ENCODE data around the gene TNFRSF19.

Gene TNFRSF19

DNA sequence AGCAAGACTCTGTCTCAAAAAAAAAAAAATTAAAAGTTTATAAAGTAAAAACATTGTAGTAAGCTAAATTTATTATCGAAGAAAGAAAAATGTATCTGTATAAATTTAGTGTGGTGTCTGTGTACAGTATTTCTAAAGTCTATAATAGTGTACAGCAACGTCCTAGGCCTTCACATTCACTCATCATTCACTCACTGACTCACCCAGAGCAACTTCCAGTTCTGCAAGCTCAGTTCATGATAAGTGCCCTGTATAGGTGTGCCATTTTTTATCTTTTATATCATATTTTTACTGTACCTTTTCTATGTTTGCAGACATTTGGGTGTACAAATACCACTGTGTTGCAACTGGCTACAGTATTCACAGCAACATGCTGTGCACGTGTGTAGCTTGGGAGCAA, 118.1 kb downstream of the TNFRSF19 start:
- DNase-seq, result no peak

DNA sequence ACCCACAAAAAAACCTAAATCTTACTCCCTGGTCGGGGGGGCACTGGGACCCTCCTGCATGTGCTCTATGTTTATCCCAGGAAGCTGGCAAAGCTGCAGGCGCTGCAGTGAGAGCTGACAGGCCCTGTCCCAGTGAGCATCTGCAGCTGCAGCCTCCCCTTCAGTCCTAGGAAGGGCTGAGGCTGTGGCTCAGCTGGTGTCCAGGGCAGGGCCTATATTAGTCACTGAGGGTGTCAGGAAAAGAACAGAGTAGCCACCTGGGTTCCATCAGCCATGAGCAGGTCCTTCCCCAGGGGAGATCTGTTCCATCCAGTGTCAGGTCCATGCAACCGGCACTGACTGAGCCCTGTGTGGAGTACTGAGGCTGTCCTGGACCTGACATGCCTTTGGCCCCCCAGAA, 120.5 kb downstream of the TNFRSF19 start:
- DNase-seq, result no peak

DNA sequence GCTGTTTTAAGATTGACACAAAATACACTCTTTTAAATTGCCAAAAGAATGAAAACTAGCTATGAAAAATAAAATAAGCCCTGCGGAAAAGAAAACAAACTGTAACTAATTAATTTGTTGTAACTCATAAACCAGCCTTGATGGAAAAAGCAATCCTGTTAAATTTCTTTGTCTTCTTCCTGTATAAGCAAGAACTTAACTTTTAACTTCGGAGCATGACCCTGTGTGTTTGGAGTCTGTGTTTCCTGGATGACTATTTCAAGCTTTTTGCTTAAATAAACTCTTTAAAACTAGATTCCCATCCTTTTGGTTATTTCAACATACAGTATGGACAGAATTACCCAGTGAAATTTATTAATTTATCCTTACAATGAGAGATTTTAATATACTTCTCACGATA, 122.6 kb downstream of the TNFRSF19 start:
- DNase-seq, result no peak

- DNase-seq, result no peak
These were observed 125.0 kb downstream of the TNFRSF19 start for GRCh38 chr13:23695196-23695595.

DNA sequence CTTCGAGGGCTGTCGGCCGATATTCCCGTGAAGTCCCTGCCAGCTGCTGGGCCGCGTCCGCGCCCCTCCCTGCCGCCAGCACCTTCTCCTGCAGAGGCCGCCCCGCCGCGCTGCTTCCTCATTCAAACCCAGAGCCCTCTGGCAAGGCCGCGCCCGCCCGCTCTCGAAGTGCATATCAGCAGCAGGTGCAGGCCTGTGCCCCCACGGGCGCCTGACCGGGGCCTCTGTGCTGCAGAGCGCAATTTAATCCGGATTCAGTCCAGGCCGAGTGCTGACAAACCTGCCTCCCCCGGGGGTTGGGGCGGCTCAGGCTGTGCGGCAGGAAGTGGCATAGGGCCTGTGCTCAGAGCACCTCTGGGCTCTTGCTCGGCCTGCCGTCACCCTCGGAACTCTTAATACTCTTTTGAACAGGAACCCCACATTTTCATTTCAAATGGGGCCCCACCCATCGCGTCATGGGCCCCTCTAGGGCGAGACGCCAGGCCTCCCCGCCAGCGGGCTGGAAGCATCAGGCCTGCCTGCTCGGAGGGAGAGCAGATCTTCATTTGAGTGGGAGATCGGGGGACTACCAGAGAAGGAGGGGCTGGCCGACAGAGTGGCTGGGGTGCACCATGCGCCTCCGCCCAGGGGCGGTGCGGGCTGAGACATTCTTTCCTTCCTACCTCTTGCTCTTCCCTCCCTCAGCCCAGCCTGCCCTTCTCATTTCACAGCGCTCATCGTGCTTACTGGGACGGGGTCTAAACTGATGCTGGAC, 125.7 kb downstream of the TNFRSF19 start:
- DNase-seq, result peak in 1 of 2 experiments; percentile 1

DNA sequence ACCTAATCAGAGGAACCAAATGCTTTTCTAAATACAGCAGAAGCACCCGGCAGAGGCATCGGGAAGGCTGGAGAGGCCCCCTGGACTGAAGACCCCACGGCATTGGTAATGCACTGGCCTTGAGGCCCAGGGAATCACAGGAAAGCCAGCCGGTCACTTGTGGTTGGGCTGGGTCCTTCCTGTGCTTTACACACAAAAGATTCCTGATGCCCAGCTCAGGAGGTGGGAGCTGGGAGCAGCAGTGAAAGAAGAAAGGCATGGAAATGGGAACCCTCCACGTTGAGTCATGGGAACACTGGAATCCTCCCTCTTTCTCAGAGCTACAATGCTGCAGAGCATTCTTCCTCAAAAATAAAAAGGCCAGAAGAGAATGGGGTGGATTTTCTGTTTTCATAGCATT, 126.4 kb downstream of the TNFRSF19 start:
- DNase-seq, result no peak

- DNase-seq, result no peak
These were observed 127.6 kb downstream of the TNFRSF19 start for GRCh38 chr13:23697772-23698313.

- DNase-seq, result no peak
These were observed 129.1 kb downstream of the TNFRSF19 start for GRCh38 chr13:23699271-23699670.

- no peak for DNase-seq
These were observed 131.0 kb downstream of the TNFRSF19 start for GRCh38 chr13:23701186-23701585.

- DNase-seq, result no peak
These were observed 131.4 kb downstream of the TNFRSF19 start for GRCh38 chr13:23701636-23702035.

GRCh38 chr13:23703246-23703860, 133.1 kb downstream of the TNFRSF19 start:
- no peak for DNase-seq

DNA sequence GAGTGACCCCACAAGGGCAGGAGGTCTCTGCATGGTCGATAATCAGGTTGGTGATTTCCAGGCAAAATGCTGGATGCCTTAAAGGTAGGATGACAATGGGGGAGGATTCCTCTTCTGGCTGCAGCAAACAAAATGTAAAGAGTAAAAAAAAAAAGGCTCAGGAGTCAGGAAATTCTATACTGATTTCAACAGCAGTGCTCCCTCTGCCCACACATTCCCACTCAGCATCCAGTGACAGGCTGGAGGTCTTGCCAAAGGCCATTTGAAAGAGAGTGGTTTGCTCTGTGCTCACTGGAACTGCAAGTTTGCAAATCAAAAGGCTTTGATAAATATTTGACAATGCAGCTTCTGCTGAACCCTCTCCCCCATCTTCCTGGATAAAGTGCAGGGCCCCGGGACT, 135.4 kb downstream of the TNFRSF19 start:
- no peak for DNase-seq

GRCh38 chr13:23707674-23708073, 137.5 kb downstream of the TNFRSF19 start:
- no peak for DNase-seq

- DNase-seq, result no peak
These were observed 139.3 kb downstream of the TNFRSF19 start for GRCh38 chr13:23709536-23709935.

GRCh38 chr13:23710366-23710765, 140.2 kb downstream of the TNFRSF19 start:
- DNase-seq, result no peak

DNA sequence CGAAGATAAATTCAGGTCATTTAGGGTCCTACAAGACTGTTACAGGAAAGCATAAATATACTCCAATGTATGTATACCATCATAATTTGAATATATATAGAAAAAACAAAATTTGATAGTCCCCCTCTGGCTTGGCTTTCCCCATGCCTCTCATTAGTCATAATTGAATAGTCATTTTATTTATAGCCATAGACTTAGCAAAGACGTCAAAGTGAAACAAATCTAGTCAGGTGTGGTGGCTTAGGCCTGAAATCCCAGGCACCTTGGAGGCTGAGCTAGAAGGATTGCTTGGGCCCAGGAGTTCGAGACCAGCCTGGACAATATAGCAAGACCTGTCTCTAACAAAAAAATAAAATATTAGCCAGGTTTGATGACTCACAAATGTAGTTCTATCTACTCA, 141.1 kb downstream of the TNFRSF19 start:
- DNase-seq, result no peak

GRCh38 chr13:23714672-23715071, 144.5 kb downstream of the TNFRSF19 start:
- no peak for DNase-seq

- DNase-seq, result no peak
These were observed 145.0 kb downstream of the TNFRSF19 start for GRCh38 chr13:23715092-23715761.

DNA sequence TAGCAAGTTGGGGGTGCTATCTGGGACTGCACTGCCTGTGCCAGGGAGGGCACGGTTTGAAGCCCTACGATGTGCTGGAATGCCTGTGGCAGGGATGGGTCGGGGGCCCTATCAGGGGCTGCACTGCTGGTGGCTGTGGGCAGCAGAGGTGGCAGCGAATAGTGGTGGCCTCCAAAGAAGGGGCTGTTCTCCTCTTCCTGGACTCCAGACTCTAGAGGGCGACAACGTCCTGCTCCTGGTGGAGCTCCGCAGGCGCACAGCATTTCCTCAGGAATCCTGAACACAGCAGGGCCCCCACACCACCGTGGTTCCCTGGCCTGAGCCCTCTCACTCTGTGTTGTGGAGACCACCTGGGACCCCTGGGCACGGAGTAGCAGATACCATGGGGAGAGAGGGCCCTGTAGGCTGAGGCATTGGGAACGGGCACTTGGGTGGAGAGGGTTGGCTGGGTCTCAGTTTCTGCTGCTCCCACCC, 145.6 kb downstream of the TNFRSF19 start:
- DNase-seq, result no peak

- no peak for DNase-seq
These were observed 146.2 kb downstream of the TNFRSF19 start for GRCh38 chr13:23716401-23716800.

- DNase-seq, result no peak
These were observed 148.8 kb downstream of the TNFRSF19 start for GRCh38 chr13:23718996-23719395.

DNA sequence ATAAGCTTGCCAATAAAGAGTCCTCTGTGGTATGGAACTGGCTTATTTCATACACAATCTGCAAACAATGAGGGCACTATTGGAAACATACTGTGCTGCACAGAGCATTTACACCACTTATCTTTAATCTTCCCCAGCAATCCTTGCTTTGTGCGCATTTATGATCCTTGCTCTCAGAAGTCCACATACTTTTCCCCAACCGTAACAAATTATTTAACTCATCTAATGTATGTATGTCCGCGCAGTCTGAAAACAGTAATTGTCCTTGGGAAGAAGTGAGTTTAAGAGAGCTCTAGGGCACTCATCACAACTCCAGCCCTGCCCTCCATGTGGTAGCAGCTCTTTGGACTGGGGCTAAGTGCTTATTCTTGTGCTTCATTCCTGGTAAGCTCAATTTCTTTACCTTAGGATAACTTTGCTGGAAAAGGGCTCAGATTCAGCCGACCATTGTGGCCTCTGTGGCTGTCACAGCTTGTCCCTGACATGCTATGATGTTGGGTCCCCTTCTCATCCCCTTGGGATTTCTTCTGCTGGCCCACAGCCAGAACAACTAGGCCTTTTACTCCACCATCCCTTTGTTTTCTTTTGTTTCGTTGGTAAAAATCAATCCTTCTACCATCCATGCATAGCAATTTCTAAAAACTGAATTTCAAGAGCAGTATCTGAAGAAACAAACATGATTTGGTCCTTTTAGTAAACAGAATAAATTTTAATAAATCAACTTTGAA, 152.7 kb downstream of the TNFRSF19 start:
- peak; percentile 53 to 67 for DNase-seq

GRCh38 chr13:23723471-23723870, 153.3 kb downstream of the TNFRSF19 start:
- no peak for DNase-seq
